ENCODE results near the gene MACROH2A2. TPM values are rescaled to one million over a fixed set of nuclear protein-coding genes. Genes with fewer than 3 reads are reported as not detected.
A peak's percentile ranks its signal among the peaks of the same experiment; 100 is the strongest.

MACROH2A2 gene
- total RNA-seq, 2 donors from 2014 or later = 15.1 to 22.1 TPM

GRCh38 chr10:70131560-70131937, 78.9 kb downstream of the MACROH2A2 start:
- Histone ChIP-seq H3K9me3 (no peaks in the 10 kb centered on the region), H3K27me3 (no peaks in the 10 kb centered on the region), H3K4me1 (no peaks in the 10 kb centered on the region), H3K9ac (ENCODE audit: low read depth in 2 of 2, low read length in 2 of 2) (peak overlapping the region; percentile 79 to 97), H3K36me3 (no peaks in the 10 kb centered on the region), H3K4me3 (peak overlapping the region; percentile 67), H3K27ac (no peak overlapping the region)
- TF ChIP-seq, protein P1, sequence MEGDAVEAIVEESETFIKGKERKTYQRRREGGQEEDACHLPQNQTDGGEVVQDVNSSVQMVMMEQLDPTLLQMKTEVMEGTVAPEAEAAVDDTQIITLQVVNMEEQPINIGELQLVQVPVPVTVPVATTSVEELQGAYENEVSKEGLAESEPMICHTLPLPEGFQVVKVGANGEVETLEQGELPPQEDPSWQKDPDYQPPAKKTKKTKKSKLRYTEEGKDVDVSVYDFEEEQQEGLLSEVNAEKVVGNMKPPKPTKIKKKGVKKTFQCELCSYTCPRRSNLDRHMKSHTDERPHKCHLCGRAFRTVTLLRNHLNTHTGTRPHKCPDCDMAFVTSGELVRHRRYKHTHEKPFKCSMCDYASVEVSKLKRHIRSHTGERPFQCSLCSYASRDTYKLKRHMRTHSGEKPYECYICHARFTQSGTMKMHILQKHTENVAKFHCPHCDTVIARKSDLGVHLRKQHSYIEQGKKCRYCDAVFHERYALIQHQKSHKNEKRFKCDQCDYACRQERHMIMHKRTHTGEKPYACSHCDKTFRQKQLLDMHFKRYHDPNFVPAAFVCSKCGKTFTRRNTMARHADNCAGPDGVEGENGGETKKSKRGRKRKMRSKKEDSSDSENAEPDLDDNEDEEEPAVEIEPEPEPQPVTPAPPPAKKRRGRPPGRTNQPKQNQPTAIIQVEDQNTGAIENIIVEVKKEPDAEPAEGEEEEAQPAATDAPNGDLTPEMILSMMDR (IDR thresholded peaks at IDR 0.05) = no peak
- DNase-seq = no peak
- intact Hi-C loops (cut with DNase I) = no loop called here

GRCh38 chr10:70132098-70133029, 79.7 kb downstream of the MACROH2A2 start, which contains the start of gene AIFM2:
Gene AIFM2 (minus strand): TSS chr10:70132825. CDS start chr10:70124084, 8,741 bp downstream.
- H3K4me3 ChIP-seq = peak within 1 kb of the TSS; percentile 67
- peak within 1 kb of the TSS; percentile 79 to 97 for H3K9ac ChIP-seq (ENCODE audit: low read depth in 2 of 2, low read length in 2 of 2)
- H3K4me1 ChIP-seq = no peaks in the 10 kb centered on the region
- intact Hi-C loops (cut with DNase I) = no loop called here
- DNase-seq = peak; percentile 92
- H3K27me3 ChIP-seq = no peaks in the 10 kb centered on the region
- TF ChIP-seq, protein P1 (IDR thresholded peaks at IDR 0.05) = no peak
- peak within 1 kb of the TSS; percentile 67 for H3K27ac ChIP-seq
- H3K9me3 ChIP-seq = no peaks in the 10 kb centered on the region
- no peaks in the 10 kb centered on the region for H3K36me3 ChIP-seq

- no peak overlapping the region for H3K4me3 ChIP-seq
- H3K36me3 ChIP-seq = no peaks in the 10 kb centered on the region
- H3K9me3 ChIP-seq = no peaks in the 10 kb centered on the region
- intact Hi-C loops (cut with DNase I) = no loop called here
- H3K27ac ChIP-seq = no peak overlapping the region
- no peaks in the 10 kb centered on the region for H3K27me3 ChIP-seq
- H3K4me1 ChIP-seq = peaks cover 4% of the 10 kb centered on the region
- no peak for DNase-seq
- H3K9ac ChIP-seq (ENCODE audit: low read depth in 2 of 2, low read length in 2 of 2) = no peak overlapping the region
- TF ChIP-seq, protein P1 (IDR thresholded peaks at IDR 0.05) = no peak
Measured at GRCh38 chr10:70135046-70135445, 82.4 kb downstream of the MACROH2A2 start.

DNA sequence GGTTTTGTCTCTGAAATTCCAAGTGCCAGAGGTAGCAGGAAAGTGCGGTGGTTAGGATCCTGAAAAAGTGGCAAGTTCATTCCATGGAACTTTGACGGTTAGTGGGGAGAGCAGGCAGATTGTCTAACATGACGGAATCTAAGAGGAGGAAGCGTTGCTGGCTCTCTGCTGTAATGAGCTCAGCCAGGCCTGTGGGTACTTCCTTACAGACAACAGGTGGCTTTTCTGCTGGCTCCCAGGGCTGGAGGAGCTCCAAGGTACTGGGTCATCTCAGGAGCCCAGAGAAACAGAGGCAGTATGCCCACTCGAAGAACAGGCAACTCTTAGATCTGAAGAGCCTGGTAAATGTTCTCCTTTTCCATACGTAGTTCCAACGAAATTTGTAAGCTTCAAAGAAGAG, 83.0 kb downstream of the MACROH2A2 start:
- Histone ChIP-seq H3K27me3 (no peaks in the 10 kb centered on the region), H3K4me1 (peaks cover 4% of the 10 kb centered on the region), H3K4me3 (no peak overlapping the region), H3K36me3 (no peaks in the 10 kb centered on the region), H3K9me3 (no peaks in the 10 kb centered on the region), H3K27ac (no peak overlapping the region), H3K9ac (ENCODE audit: low read depth in 2 of 2, low read length in 2 of 2) (no peak overlapping the region)
- TF ChIP-seq, protein P1 (IDR thresholded peaks at IDR 0.05) = no peak
- no peak for DNase-seq
- intact Hi-C loops (cut with DNase I) = no loop called here

DNA sequence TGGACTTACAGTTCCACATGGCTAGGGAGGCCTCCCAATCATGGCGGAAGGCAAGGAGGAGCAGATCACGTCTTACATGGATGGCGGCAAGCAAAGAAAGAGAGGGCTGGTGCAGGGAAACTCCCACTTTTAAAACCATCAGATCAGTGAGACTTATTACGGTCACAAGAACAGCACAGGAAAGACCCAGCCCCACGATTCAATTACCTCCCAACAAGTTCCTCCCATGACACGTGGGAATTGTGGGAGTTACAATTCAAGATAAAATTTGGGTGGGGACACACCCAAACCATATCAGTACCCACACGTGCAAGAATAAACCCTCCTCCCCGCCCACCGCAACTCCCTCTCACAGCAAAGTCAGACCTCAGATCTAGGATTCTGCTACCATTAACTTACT, 84.5 kb downstream of the MACROH2A2 start:
- Histone ChIP-seq H3K36me3 (no peaks in the 10 kb centered on the region), H3K9me3 (no peaks in the 10 kb centered on the region), H3K4me3 (no peak overlapping the region), H3K27ac (peak overlapping the region; percentile 85), H3K9ac (ENCODE audit: low read depth in 2 of 2, low read length in 2 of 2) (peak overlapping the region in 1 of 2 donors; percentile 46), H3K4me1 (peaks cover 4% of the 10 kb centered on the region), H3K27me3 (no peaks in the 10 kb centered on the region)
- intact Hi-C loops (cut with DNase I) = no loop called here
- no peak for DNase-seq
- TF ChIP-seq, protein P1 (IDR thresholded peaks at IDR 0.05) = no peak

All from colonic mucosa (tissue), 4 donors.